CD4-positive, alpha-beta T cell treated with Interleukin-15 for 4 hours (primary cell): ENCODE measurements around the gene PPM1B.
"Not testable (repeated sequence)": the region's sequence is repeated elsewhere in the genome, so short reads cannot be mapped to it uniquely, and the experiment has no call there.

Experiments used
- DNase-seq: peaks from one replicate; pipeline ENCODE4 v3.0.0-alpha.2; 2020; ENCODE audit warnings: low spot score

PPM1B gene

GRCh38 chr2:44200759-44201158 is 32.1 kb downstream of the PPM1B start:
- DNase-seq, result no peak

- DNase-seq, result no peak
Measured at GRCh38 chr2:44201648-44202165, 33.0 kb downstream of the PPM1B start.

GRCh38 chr2:44203542-44203941 is 34.9 kb downstream of the PPM1B start:
- no peak for DNase-seq

- peak; percentile 17 for DNase-seq
Measured at GRCh38 chr2:44205169-44205568, 36.5 kb downstream of the PPM1B start.

GRCh38 chr2:44207102-44207501 is 38.4 kb downstream of the PPM1B start:
- DNase-seq, result no peak

- not testable (repeated sequence) for DNase-seq
Measured at GRCh38 chr2:44207648-44208047, 39.0 kb downstream of the PPM1B start.

GRCh38 chr2:44210362-44210761 is 41.7 kb downstream of the PPM1B start:
- DNase-seq, result no peak

GRCh38 chr2:44211183-44211582 is 42.5 kb downstream of the PPM1B start:
- DNase-seq, result no peak

GRCh38 chr2:44212302-44212701 is 43.6 kb downstream of the PPM1B start:
- no peak for DNase-seq

- DNase-seq, result no peak
Measured at GRCh38 chr2:44215827-44216226, 47.2 kb downstream of the PPM1B start.

- DNase-seq, result no peak
Measured at GRCh38 chr2:44218771-44219170, 50.1 kb downstream of the PPM1B start.

GRCh38 chr2:44226753-44227152 is 58.1 kb downstream of the PPM1B start:
- no peak for DNase-seq

- DNase-seq, result no peak
Measured at GRCh38 chr2:44230378-44230777, 61.7 kb downstream of the PPM1B start.

GRCh38 chr2:44233450-44234128 is 64.9 kb downstream of the PPM1B start:
- no peak for DNase-seq

GRCh38 chr2:44237221-44237620 is 68.5 kb downstream of the PPM1B start:
- peak; percentile 55 for DNase-seq

GRCh38 chr2:44242904-44243303 is 74.2 kb downstream of the PPM1B start:
- no peak for DNase-seq

- DNase-seq, result peak; percentile 60
Measured at GRCh38 chr2:44244135-44244871, 75.6 kb downstream of the PPM1B start.

- DNase-seq, result no peak
Measured at GRCh38 chr2:44245083-44245861, 76.6 kb downstream of the PPM1B start.

- no peak for DNase-seq
Measured at GRCh38 chr2:44246436-44246835, 77.8 kb downstream of the PPM1B start.

GRCh38 chr2:44246840-44247369 is 78.2 kb downstream of the PPM1B start:
- no peak for DNase-seq

GRCh38 chr2:44247924-44248323 is 79.2 kb downstream of the PPM1B start:
- DNase-seq, result no peak

- not testable (repeated sequence) for DNase-seq
Measured at GRCh38 chr2:44249269-44249668, 80.6 kb downstream of the PPM1B start.
